ENCODE data around the gene NOL4L. TPM values are rescaled to one million over a fixed set of nuclear protein-coding genes. Genes with fewer than 3 reads are reported as not detected.

The NOL4L gene
- total RNA-seq, 1 experiment from 2014 or later, result 31.7 TPM

DNA sequence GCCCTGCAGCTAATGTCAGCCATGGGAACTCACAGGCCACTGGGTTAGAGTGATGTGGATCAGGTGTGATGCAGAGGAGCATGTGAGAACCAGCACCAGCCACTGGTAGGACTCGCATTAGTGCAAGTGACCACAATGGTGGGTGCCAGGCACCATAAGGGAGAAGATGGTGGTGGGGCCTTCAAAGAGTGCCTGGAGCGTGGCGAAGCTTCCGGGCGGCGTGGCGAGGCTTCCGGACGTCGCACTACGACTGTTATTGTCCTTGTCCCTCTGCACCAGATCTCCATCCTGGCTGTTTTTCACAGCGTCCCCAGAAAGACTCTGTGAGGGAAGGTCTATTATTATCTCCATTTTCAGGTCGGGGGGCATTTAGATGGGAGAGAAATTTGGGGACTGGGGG lies 44.7 kb upstream of the NOL4L start:
- Mint-ChIP-seq H3K27me3 (ENCODE audit: low read depth) (peaks cover 26% of the 10 kb centered on the region), H3K4me1 (peaks cover 32 to 52% of the 10 kb centered on the region in 2 experiments), H3K27ac (no peak overlapping the region), H3K4me3 (no peak overlapping the region), H3K9me3 (no peaks in the 10 kb centered on the region), H3K36me3 (ENCODE audit: insufficient read depth in 1 of 3, low read depth in 3 of 3) (no peaks in the 10 kb centered on the region; a peak in 1 of 7 replicates)
- no peaks in the 10 kb centered on the region for H3K79me2 ChIP-seq (ENCODE audit: insufficient read depth, low read length)
- H3K79me1 ChIP-seq (ENCODE audit: insufficient read depth, low read depth, low read length, poor library complexity, severe bottlenecking), result no peaks in the 10 kb centered on the region
- H3K14ac ChIP-seq (ENCODE audit: insufficient read depth, low read length), result no peak overlapping the region
- no peaks in the 10 kb centered on the region for H3K27me3 ChIP-seq (ENCODE audit: insufficient read depth, low read length)
- no peak overlapping the region for H3T11ph ChIP-seq (ENCODE audit: low read length)
- no peak overlapping the region for H3K23ac ChIP-seq (ENCODE audit: insufficient read length, low read depth, low read length)
- H2BK15ac ChIP-seq (ENCODE audit: low read depth, low read length), result no peak overlapping the region
- H3K27ac ChIP-seq (ENCODE audit: insufficient read length, low read depth, low read length), result no peak overlapping the region
- DNase-seq, result no peak
- H2BK20ac ChIP-seq (ENCODE audit: low read depth, low read length, poor library complexity, severe bottlenecking), result no peak overlapping the region
- H2AK5ac ChIP-seq (ENCODE audit: insufficient read length, low read length), result no peak overlapping the region
- no peaks in the 10 kb centered on the region for H4K20me1 ChIP-seq (ENCODE audit: control insufficient read depth, insufficient read depth, insufficient read length)
- H4K91ac ChIP-seq (ENCODE audit: insufficient read length, low read depth, low read length), result no peak overlapping the region
- no peak overlapping the region for H3K9ac ChIP-seq (ENCODE audit: extremely low read depth, insufficient read length, low read length)
- no peaks in the 10 kb centered on the region; the same call in 1 of the 2 replicates for H3K4me1 ChIP-seq (ENCODE audit: insufficient read depth, low read length)
- no peak overlapping the region for H2AFZ ChIP-seq (ENCODE audit: low read length)
- no peaks in the 10 kb centered on the region for H3K23me2 ChIP-seq (ENCODE audit: insufficient read length, low read depth, low read length, poor library complexity, severe bottlenecking)
- H3K18ac ChIP-seq (ENCODE audit: insufficient read length, low read depth, low read length), result no peak overlapping the region
- H2BK12ac ChIP-seq (ENCODE audit: insufficient read length, low read depth, low read length), result no peak overlapping the region
- H4K8ac ChIP-seq (replicated peaks; ENCODE audit: insufficient read length, low read depth, low read length), result no peak overlapping the region
- H3K56ac ChIP-seq (ENCODE audit: insufficient read length, low read depth, low read length), result no peak overlapping the region
- TF ChIP-seq, protein P1, sequence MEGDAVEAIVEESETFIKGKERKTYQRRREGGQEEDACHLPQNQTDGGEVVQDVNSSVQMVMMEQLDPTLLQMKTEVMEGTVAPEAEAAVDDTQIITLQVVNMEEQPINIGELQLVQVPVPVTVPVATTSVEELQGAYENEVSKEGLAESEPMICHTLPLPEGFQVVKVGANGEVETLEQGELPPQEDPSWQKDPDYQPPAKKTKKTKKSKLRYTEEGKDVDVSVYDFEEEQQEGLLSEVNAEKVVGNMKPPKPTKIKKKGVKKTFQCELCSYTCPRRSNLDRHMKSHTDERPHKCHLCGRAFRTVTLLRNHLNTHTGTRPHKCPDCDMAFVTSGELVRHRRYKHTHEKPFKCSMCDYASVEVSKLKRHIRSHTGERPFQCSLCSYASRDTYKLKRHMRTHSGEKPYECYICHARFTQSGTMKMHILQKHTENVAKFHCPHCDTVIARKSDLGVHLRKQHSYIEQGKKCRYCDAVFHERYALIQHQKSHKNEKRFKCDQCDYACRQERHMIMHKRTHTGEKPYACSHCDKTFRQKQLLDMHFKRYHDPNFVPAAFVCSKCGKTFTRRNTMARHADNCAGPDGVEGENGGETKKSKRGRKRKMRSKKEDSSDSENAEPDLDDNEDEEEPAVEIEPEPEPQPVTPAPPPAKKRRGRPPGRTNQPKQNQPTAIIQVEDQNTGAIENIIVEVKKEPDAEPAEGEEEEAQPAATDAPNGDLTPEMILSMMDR (conservative IDR thresholded peaks at IDR 0.05), result no peak
- H4K5ac ChIP-seq (ENCODE audit: insufficient read length, low read depth, low read length), result no peak overlapping the region
- no peaks in the 10 kb centered on the region for H3K9me3 ChIP-seq (ENCODE audit: control insufficient read depth, low read depth, low read length)
- no CpG with 5 or more reads among the region's 13 CpGs for WGBS (ENCODE audit: extremely low coverage, insufficient read length, low lambda C conversion rate)
- no peak overlapping the region for H2BK120ac ChIP-seq (ENCODE audit: low read depth, low read length, poor library complexity, severe bottlenecking)
- H3K4me2 ChIP-seq (ENCODE audit: insufficient read depth, insufficient read length, low read length), result no peak overlapping the region
- no peak overlapping the region for H3K4ac ChIP-seq (ENCODE audit: low read depth, low read length)
- H2BK5ac ChIP-seq (ENCODE audit: insufficient read length, low read length), result no peak overlapping the region
